DMS 273 (cell line): ENCODE measurements around the gene ZBTB8B.
"Not testable (repeated sequence)": the region's sequence is repeated elsewhere in the genome, so short reads cannot be mapped to it uniquely, and the experiment has no call there.

Experiments used
- DNase-seq: peaks from one replicate; lab custom pipeline; 2025; ENCODE audit not compliant: unreplicated experiment; lab: John Stamatoyannopoulos, UW

Gene ZBTB8B

DNA sequence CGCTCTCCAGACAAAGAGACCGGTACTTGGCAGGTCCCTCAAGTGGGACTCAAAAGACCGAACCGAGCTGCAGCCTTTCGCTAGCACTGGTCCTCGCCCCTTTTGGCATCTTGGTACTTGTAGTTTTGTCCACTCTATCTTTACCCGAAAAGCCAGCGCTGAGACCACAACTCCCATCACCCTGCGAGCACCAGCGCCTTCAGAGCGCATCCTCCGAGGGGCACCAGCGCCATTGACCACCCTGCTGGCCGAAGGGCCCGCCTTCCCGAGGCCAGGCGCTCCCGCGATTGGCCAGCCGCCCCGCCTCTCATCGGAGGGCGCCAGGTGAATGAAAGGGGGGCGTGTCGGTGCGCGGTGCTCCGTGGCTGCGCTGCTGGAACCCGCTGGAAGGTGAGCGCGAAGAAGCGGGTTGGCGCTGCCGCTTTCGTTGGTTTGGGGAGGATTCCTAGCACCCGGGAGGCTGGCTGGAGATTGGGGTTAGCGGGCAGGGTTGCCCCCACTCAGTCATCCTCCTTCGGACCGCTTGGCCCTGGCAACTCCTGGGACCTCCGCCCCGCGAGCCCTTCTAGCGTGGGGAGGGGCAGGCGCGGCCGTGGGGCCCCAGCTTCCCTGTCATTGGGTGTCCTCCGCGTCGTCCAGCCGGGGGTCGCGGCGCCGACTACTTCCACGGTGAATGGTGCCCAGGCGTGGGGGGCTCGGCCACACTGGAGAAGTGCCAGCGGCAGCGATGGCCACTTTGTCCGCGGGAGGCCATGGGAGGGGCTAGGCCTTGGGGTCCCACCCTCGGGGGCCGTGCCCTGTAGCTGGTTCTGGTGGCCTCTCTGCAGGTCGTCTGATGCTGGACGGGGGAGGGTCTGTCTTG lies at the start of gene ZBTB8B:
Gene ZBTB8B, plus strand, starts transcription at position 357 of the 862 bp plus-strand sequence. CDS start 5,553 bp downstream, outside the sequence.
- peak; percentile 91 for DNase-seq

DNA sequence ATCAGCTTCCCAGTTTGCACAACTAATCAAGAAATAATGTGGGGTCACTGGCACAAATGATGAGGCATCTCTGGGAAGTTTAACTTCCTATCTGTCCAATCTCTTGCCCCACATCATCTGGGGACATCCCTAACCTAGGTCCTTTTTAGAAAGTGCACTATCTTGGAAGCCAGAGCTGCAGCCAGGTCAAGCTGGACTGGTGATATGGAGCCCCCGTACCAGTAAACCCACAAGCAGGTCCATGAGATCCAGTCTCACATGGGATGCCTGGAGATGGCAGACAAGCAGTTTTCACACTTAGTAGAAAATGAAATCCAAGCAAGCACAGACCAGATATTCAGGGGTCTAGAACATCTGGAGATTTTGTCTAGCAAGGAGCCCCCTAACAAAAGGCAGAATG lies 43.1 kb upstream of the ZBTB8B start:
- DNase-seq = no peak

DNA sequence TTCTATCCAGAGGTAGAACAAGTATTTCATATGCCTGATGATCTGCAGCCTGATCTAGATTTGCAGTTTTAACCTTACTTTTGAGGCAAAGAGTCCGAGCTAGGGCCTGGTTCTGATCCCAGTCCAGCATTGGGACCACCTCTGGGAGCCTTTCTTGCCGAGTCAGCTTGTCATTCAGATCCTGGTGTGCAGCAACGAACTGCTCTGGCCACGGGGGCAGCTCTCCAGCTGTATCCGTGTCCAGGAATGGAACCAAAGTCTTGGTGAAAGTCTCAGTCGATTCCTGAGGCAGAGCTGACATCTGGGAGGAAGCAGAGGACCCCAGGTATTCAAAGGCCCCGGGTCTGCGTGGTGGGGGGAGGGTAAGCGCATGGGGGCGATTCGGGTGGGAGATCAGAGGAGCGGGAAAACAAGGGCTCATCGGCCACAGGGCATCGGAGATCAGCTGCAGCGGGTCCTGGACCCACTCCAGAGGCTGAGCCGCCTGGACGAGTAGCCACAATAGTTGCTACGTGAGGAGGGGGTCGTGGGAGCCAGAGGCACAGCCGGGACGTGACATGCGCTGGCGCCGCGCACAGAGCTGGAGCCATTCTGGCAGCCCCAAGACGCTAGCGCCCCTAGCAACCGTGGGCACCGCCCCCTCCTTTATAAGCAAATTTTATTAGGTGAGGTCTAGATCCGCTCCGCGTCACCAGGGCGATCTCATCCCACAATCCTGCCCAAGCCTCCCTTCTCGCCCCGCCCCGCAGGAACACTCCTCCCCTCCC lies 38.2 kb upstream of the ZBTB8B start:
- DNase-seq = peak; percentile 76

DNA sequence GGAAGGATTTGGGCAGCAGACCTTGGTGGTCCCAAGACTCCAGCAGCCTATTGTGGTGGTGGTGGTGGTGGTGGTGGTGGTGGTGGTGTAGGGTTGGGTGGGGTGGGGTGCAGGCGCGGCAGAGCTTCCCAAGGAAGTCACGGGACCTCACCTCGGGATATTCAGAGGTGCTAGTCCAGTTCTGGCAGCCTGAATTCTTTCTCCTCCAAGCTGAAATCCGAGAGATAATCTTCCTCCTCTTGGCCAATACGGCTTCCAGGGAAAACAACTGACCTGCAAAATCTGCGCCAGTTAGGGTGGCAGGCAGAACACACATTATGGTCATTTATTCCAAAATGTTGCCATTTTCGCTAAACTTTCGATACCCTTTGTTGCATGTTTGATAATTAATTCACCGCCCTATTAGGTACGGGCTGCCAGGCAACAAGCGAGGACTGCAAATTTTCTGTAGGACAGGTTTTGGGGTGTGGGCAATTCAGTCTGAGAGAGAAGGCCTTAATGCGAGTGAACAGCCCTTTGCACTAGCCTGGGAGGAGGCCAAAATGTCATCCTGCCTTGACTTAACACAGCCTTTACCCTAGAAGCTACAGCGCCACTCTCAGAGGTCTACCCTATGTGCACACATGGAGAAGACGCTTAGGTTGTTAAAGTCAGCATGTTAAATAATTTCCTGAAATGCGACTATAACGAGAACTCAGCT lies 37.5 kb upstream of the ZBTB8B start:
- no peak for DNase-seq

DNA sequence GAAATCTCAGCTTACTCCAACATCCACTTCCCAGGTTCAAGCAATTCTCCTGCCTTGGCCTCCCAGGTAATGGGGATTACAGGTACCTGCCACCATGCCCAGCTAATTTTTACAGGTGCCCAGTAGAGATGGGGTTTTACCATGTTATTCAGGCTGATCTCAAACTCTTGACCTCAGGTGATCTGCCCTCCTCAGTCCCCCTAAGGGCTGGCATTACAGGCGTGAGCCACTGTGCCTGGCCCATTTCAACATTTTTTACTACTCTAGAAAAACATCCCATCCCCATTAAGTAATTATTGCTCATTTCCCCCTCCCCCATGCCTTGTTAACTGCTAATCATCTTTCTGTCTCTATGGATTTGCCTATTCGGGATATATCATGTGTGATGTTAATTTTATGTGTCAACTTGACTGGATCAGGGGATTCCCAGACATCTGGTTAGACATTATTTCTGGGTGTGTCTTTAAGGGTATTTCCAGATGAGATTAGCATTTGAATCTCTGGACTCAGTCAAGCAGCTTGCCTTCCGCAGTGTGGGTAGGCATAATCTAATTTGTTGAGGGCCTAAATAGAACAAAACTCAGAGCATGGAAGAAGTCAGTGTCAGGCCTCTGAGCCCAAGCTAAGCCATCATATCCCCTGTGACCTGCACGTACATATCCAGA lies 33.0 kb upstream of the ZBTB8B start:
- no peak for DNase-seq

DNA sequence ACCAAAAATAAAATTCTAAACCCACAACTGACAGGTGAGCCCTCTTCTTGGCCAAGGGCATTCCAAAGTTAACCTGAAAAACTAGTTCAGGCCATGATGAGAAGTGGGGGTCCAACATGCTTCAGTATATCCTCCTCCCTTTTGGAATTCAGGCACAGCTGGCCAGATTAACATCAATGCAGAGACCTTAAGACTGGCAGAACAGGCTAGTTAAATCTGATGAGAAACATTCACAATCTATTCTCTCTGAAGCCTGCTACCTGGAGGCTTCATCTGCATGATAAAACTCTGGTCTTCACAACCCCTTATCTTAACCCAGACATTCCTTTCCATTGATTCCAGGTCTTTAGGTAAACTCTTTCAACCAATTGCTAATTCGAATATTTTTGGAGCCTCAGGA lies 26.7 kb upstream of the ZBTB8B start:
- no peak for DNase-seq

DNA sequence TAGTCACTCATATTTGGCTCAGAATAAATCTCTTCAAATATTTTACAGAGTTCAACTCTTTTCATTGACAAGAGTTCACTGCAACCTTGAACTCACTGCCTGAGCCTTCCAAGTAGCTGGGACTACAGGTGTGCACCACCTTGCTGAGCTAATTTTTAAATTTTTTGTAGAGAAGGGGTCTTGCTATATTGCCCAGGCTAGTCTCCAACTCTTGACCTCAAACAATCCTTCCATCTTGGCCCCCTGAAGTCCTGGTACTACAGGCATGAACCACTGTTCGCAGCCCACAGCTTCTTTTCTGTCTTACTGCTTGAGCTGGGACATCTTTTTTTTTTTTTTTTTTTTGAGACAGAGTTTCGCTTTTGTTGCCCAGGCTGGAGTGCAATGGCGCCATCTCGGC lies 26.1 kb upstream of the ZBTB8B start:
- not testable (repeated sequence) for DNase-seq

DNA sequence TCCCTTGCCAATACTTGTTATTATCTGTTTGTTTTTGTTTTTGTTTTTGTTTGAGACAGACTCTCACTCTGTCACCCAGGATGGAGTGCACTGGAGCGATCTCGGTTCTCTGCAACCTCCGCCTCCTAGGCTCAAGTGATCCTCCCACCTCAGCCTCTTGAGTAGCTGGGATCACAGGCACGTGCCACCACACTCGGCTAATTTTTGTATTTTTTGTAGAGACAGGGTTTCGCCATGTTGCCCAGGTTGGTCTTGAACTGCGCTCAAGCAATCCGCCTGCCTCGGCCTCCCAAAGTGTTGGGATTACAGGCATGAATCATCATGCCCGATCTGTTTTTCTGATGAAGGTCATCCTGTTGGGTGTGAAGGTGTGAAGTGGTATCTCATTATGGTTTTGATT lies 23.4 kb upstream of the ZBTB8B start:
- not testable (repeated sequence) for DNase-seq

DNA sequence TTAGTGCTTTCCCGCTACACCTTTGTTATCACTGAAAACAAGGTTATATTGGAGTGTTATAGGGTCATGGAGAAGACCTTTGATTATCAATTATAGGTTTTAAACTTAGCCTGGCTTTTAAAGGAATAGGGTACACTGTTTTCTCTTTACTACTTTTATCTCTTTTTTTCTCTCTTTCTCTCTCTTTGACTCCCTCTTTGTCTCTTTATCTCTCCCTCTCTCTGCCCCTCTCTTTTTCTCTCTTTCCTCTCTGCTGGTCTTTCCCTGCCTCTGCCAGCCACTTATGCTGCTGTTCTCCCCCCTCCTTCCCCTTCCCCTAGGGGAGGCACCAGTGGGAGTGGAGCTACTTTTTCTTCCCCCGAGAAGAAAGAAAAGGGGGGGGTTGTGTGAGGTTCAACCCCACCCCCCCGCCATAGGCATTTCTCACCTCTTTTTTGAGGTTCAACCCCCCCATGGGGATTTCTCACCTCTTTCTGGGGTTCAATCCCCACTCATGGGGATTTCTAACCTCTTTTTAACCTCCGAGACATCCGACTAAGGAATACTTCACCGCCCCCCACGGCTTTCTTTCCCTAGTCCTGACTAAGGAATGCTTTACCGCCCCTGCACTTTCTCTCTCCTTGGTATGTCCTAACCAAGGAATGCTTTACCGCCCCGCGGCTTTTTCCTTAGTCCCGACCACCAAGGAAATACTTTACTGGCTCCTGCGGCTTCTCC lies 17.2 kb upstream of the ZBTB8B start:
- peak; percentile 26 for DNase-seq

DNA sequence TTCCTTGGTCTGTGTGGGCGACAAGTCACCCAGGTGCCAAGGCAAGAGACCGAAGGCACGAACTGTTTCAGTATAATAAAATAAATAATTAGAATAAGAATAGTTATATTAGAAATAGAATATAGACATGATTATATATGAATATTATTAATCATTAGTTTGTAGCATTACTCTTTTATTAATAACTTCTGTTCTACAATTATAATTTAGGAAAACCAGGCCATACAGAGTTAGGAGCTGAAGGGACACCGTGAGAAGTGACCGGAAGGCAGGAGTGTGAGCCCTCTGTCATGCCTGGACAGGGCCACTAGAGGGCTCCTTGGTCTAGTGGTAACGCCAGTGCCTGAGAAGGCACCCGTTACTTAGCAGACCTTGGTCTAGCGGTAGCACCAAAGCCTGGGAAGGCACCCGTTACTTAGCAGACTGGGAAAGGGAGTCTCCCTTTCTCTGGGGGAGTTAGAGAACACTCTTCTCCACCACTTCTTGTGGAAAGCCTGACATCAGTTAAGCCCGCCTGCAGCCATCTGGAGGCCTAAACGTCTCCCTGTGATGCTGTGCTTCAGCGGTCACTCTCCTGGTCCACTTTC lies 16.6 kb upstream of the ZBTB8B start:
- DNase-seq = peak; percentile 87

DNA sequence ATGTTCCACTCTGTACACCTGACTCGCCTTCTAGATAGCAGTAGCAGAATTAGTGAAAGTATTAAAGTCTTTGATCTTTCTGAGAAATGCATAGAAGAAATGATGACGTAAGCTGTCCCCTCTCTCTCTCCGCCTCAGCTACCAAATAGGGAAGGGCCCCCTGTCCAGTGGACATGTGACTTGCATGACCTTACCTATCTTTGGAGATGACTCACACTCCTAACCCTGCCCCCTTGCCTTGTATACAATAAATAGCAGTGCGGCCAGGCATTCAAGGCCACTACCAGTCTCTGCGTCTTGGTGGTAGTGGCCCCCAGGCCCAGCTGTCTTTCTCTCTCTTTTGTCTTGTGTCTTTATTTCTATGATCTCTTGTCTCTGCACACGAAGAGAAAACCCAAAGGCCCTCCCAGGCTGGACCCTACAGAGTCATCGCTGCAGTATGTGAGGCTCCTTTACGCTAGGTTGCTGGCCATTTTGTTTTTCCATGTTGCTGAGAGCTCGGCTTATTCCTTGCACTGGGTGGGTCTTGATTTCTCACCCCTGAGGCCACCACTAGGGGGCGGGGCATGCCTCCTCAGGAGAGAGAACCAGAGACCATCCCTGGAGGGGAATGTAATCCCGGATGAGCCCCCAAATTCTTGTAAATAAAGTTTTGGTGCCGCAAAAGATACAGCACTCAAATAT lies 16.0 kb upstream of the ZBTB8B start:
- peak; percentile 68 for DNase-seq

DNA sequence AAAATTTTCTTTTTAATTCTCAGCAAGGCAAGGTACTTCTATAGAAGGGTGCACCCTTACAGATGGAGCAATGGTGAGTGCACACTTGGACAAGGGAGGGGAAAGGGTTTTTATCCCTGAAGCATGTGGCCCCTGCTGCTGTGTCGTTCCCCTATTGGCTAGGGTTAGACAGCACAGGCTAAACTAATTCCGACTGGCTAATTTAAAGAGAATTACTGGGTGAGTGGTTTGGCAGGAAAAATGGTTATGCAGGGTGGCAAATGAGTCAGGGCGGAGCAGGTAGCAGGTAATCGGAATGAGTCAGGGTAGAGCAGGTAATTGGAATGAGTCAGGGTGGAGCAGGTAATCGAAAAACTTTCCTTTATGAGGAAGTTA lies 15.4 kb upstream of the ZBTB8B start:
- not testable (repeated sequence) for DNase-seq

DNA sequence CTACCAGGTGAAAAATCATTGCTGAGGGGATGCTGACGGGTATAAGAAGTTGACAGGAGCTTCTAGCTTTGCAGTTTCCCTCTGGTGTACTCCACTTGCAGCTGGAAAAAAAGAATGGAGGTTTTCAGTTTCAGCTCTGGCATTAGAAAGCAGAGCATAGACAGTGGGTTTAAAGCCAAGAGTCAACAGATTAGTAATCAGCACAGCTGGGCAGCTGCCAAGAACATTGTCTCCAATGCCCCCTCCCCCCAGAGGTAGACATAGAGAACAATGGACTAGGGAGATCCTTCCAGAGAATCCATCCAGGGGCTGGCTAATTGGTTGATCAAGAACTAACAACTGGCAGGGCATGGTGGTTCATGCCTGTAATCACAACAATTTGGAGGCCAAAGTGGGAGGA lies 10.1 kb upstream of the ZBTB8B start:
- no peak for DNase-seq

DNA sequence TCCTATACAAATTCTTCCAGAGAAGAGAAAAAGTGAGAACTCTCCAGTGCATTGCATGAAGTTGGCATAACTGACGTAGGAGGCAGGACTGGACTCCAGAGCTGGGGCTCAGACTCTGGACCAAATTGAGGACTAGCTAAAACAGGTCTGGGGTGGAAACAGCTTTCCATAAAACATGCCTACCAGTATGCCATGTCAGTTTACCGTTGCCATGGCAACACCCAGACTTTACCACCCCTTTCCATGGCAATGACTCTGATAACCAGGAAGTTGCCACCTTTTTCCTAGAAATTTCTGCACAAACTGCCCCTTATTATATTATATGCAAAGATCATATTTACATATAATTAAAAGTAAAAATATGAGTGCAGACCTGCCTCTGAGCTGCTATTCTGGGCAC lies 8.9 kb upstream of the ZBTB8B start:
- DNase-seq = no peak

DNA sequence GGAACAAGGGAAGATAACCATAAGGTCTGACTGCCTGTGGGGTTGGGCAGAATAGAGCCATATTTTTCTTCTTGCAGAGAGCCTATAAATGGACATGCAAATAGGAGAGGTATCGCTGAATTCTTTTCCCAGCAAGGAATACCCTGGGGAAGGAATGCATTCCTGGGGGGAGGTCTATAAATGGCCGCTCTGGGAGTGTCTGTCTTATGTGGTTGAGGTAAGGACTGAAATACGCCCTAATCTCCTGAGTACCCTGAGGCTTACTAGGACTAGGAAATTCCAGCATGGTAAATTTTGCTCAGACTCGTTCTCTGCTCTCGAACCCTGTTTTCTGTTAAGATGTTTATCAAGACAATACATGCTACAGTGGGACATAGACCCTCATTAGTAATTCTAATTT lies 6.1 kb upstream of the ZBTB8B start:
- not testable (repeated sequence) for DNase-seq

DNA sequence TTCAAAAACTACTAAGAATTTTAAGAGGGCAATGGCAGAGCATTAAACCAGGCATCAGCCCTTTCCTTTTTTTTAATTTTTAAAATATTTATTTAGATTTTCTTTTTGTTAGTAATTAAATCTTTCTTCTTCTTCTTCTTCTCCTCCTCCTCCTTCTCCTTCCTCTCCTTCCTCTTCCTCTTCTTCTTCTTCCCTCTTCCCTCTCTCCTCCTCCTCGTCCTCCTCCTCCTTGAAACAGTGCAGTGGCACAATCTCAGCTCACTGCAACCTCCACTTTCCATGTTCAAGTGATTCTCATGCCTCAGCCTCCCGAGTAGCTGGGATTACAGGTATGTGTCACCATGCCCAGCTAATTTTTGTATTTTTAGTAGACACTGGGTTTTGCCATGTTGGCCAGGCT lies 1.9 kb upstream of the ZBTB8B start:
- not testable (repeated sequence) for DNase-seq

DNA sequence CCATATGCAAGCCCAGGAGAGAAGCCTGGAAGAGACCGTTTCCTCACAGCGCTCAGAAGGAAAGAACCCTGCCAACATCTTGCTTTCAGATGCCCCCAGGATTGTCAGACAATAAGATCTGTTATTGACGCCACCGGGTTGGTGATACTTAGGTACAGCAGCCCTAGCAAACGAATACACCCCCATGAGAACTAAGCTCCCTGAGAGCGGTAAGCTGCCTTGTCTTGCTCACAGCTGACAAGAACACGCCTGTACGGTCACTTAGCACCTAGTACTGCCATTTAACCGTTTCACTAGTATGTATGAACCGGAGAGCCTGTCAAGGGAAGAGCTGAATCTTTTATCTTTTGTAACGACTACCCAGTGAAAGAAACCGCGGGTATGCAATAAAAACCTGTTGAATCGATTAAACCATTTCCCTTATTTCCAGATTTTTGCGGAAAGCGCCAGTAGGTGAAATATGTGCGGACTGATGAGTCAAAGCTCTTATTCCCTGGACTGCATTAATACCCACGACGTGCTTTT lies 619 bp upstream of the ZBTB8B start:
- peak; percentile 56 for DNase-seq

DNA sequence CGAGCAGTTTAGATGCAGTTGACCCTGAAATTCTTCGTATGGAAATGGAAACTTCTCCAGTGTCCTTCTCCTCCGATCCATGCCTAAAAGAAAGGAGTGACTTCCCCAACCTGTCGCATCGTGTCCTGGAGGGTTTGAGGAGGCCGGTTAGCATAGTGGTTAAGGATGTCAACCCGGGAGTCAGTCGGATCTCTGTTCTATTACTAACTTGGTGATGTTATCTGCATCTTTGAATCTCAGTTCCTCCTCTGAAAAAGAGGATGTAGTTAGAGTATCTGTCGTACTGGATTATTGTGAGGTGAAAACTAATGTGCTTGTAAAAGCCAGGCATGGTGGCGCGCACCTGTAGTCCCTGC lies 684 bp downstream of the ZBTB8B start:
- DNase-seq = no peak

DNA sequence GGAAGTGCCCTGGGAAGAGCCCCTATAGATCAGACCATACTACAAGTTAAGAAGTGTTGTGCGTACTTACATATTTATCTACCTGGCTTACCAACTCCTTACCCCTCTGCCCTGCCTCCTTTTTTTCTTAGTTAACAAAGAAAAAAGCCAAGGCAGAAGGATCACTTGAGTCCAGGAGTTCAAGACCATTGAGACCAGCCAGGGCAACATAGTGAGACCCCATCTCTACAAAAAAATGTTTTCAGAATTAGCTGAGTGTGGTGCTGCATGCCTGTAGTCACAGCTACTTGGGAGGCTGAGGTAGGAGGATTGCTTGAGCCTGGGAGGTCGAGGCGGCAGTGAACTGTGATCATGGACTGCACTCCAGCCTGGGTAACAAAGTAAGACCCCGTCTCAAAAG lies 1.9 kb downstream of the ZBTB8B start:
- no peak for DNase-seq
